ENCODE results near the gene DCP1B.

Gene DCP1B

DNA sequence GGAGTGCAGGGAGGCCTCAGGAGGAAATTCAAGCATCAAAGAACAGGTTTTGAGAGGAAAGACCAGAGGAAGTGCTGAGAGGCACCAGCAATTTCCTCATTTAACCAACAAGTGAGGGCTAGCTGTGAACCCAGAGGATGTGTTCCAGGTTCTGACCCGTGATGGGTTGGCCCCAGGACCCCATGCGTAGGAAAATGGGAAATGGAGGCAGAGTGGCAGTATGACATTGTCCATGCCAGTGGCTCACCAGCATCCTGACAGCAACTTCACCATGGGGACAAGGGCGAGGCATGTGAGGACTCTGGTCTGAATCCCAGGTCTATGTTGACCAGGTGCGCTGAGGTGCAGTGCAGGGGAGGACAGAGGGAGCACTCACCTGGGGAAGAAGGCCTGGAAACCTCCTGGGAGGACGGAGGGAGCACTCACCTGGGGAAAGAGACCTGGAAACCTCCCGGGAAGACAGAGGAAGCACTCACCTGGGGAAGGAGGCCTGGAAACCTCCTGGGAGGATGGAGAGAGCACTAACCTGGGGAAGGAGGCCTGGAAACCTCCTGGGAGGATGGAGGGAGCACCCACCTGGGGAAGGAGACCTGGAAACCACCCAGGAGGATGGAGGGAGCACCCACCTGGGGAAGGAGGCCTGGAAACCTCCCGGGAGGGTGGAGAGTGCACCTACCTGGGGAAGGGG is 79.1 kb downstream of the DCP1B start:
- H3K27ac ChIP-seq (ENCODE audit: low read depth in 2 of 2, low read length in 2 of 2) = no peak overlapping the region
- H3K9me3 ChIP-seq (ENCODE audit: control insufficient read depth in 2 of 2, low read length in 2 of 2) = no peaks in the 10 kb centered on the region
- H3K4me3 ChIP-seq (ENCODE audit: low read length in 2 of 2) = no peak overlapping the region
- peaks cover 0 to 2% of the 10 kb centered on the region in 2 donors for H3K27me3 ChIP-seq (ENCODE audit: control insufficient read depth in 2 of 2, insufficient read depth in 2 of 2, low read length in 2 of 2)
- no peaks in the 10 kb centered on the region for H3K36me3 ChIP-seq (ENCODE audit: control insufficient read depth in 2 of 2, insufficient read depth in 2 of 2, low read length in 2 of 2)
- H3K9ac ChIP-seq (ENCODE audit: low read depth in 1 of 2, low read length in 2 of 2) = no peak overlapping the region
- H3K4me1 ChIP-seq (ENCODE audit: control insufficient read depth in 2 of 2, insufficient read depth in 2 of 2, low read length in 2 of 2) = peaks cover 0 to 6% of the 10 kb centered on the region in 2 donors

DNA sequence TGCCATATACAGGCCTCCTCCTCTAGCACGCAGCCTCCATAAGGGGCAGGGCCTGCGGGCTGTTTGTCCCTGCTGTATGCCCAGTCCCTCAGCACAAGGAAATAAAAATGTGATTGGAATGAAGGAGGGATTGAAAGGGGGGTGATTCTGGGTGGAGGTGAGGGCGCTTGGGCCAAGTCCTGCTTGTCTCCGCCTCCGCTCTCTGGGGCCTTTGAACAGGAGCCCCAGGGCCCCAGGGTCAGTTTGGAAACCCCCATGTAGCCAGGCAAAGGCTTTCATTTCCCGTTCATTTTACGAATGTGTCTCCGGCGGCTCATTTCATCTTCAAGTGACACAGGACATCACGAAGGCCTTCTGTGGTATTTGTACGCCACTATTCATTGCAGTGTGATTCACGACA is 81.3 kb downstream of the DCP1B start:
- Histone ChIP-seq H3K27me3 (ENCODE audit: control insufficient read depth in 2 of 2, insufficient read depth in 2 of 2, low read length in 2 of 2) (peaks cover 0 to 2% of the 10 kb centered on the region in 2 donors), H3K4me1 (ENCODE audit: control insufficient read depth in 2 of 2, insufficient read depth in 2 of 2, low read length in 2 of 2) (peaks cover 0 to 6% of the 10 kb centered on the region in 2 donors), H3K9ac (ENCODE audit: low read depth in 1 of 2, low read length in 2 of 2) (no peak overlapping the region), H3K4me3 (ENCODE audit: low read length in 2 of 2) (no peak overlapping the region), H3K36me3 (ENCODE audit: control insufficient read depth in 2 of 2, insufficient read depth in 2 of 2, low read length in 2 of 2) (no peaks in the 10 kb centered on the region), H3K9me3 (ENCODE audit: control insufficient read depth in 2 of 2, low read length in 2 of 2) (no peaks in the 10 kb centered on the region), H3K27ac (ENCODE audit: low read depth in 2 of 2, low read length in 2 of 2) (no peak overlapping the region)

DNA sequence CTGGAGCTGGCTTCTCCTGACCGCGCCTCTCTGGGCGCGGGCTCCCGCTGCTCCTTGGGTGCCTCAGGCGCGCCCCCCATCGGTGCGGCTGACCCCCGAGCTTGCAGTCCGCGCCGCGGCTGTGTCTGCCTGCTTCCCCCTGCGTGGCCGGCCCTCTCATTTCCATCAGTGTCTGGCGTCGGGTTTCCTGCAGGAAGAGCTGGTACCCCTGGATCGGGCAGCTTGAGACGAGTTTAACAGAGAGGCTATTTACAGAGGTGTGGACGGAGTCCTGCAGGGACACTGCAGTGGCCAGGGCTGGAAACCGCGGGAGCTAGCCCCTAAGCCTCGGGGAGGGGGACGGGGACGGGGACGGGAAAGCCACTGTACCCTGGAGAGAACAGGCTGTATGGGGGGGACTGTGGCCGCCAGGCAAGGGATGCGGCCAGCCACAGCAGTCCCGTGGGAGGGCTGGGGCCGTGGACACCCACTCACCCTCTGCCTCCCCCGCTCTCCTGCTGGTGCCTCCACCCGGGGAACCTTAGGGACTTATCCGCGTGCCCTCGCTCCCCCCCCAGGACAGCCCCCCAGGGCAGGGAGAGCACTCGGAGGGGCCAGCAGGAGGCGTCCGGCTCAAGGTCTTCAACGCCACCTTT is 82.1 kb downstream of the DCP1B start:
- Histone ChIP-seq H3K4me3 (ENCODE audit: low read length in 2 of 2) (peak overlapping the region in 1 of 2 donors; percentile 61), H3K4me1 (ENCODE audit: control insufficient read depth in 2 of 2, insufficient read depth in 2 of 2, low read length in 2 of 2) (peaks cover 2 to 6% of the 10 kb centered on the region in 2 donors), H3K27me3 (ENCODE audit: control insufficient read depth in 2 of 2, insufficient read depth in 2 of 2, low read length in 2 of 2) (peaks cover 0 to 2% of the 10 kb centered on the region in 2 donors), H3K27ac (ENCODE audit: low read depth in 2 of 2, low read length in 2 of 2) (no peak overlapping the region), H3K9ac (ENCODE audit: low read depth in 1 of 2, low read length in 2 of 2) (no peak overlapping the region), H3K36me3 (ENCODE audit: control insufficient read depth in 2 of 2, insufficient read depth in 2 of 2, low read length in 2 of 2) (no peaks in the 10 kb centered on the region), H3K9me3 (ENCODE audit: control insufficient read depth in 2 of 2, low read length in 2 of 2) (no peaks in the 10 kb centered on the region)

DNA sequence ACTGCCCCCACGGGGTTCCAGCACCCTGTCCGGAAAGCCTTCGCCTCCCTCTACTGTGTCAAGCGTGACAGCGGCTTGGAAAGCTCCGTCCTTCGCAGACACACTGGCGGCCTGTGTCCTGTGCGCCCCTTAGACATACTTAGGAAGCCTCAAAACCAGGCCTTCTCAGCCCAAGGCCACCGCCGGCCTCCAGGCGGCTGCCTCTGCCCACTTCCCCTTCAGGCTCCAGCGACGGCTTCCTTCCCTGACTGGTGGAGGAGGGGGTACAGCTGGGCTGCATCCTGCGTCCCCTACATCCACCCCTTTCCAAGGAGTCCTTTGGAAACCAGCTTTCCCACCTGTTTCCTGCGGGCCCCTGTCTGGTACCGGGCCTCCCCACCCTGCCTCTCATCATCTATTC is 83.3 kb downstream of the DCP1B start:
- peak overlapping the region in 1 of 2 donors; percentile 48 for H3K4me3 ChIP-seq (ENCODE audit: low read length in 2 of 2)
- no peaks in the 10 kb centered on the region for H3K36me3 ChIP-seq (ENCODE audit: control insufficient read depth in 2 of 2, insufficient read depth in 2 of 2, low read length in 2 of 2)
- H3K27me3 ChIP-seq (ENCODE audit: control insufficient read depth in 2 of 2, insufficient read depth in 2 of 2, low read length in 2 of 2) = peaks cover 0 to 2% of the 10 kb centered on the region in 2 donors
- H3K27ac ChIP-seq (ENCODE audit: low read depth in 2 of 2, low read length in 2 of 2) = no peak overlapping the region
- H3K9me3 ChIP-seq (ENCODE audit: control insufficient read depth in 2 of 2, low read length in 2 of 2) = no peaks in the 10 kb centered on the region
- peaks cover 2 to 6% of the 10 kb centered on the region in 2 donors for H3K4me1 ChIP-seq (ENCODE audit: control insufficient read depth in 2 of 2, insufficient read depth in 2 of 2, low read length in 2 of 2)
- no peak overlapping the region for H3K9ac ChIP-seq (ENCODE audit: low read depth in 1 of 2, low read length in 2 of 2)

DNA sequence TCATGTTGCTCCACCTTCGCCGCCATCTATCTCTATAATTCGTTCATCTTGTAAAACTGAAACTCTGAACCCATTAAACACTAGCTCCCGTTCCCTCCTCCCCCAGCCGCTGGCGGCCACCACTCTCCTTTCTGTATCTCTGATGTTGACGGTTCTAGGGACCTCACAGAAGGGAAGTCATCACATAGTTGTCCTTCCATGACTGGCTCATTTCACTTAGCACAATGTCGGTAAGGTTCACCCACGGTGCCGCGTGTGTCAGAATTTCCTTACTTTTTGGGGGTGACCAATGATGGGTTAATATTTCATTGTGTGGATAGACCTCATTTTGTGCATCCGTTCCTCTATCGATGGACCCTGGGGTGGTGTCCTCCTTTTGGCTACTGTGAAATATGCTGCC is 83.8 kb downstream of the DCP1B start:
- H3K4me3 ChIP-seq (ENCODE audit: low read length in 2 of 2) = no peak overlapping the region
- H3K9me3 ChIP-seq (ENCODE audit: control insufficient read depth in 2 of 2, low read length in 2 of 2) = no peaks in the 10 kb centered on the region
- no peak overlapping the region for H3K9ac ChIP-seq (ENCODE audit: low read depth in 1 of 2, low read length in 2 of 2)
- H3K27ac ChIP-seq (ENCODE audit: low read depth in 2 of 2, low read length in 2 of 2) = no peak overlapping the region
- H3K27me3 ChIP-seq (ENCODE audit: control insufficient read depth in 2 of 2, insufficient read depth in 2 of 2, low read length in 2 of 2) = peaks cover 0 to 2% of the 10 kb centered on the region in 2 donors
- peaks cover 2 to 5% of the 10 kb centered on the region in 2 donors for H3K4me1 ChIP-seq (ENCODE audit: control insufficient read depth in 2 of 2, insufficient read depth in 2 of 2, low read length in 2 of 2)
- H3K36me3 ChIP-seq (ENCODE audit: control insufficient read depth in 2 of 2, insufficient read depth in 2 of 2, low read length in 2 of 2) = no peaks in the 10 kb centered on the region

DNA sequence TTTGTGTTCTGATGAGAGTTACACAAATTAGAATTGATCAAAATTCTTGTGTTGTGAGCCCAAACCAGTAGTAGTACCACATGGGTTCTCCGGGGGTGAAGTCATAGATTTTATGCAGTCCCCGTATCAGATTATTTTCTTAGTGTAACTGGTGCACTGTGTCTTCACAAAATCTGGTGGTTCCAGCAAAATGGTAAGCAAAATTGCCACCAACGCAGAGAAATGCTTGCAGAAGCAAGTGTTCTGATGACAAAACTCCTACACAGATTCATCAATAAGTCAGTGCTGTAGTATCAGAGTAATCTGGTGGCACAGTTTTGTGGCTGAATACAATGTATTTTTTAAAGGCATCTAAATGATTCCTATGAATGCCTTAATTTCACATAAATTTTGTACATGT is 84.5 kb downstream of the DCP1B start:
- Histone ChIP-seq H3K27ac (ENCODE audit: low read depth in 2 of 2, low read length in 2 of 2) (no peak overlapping the region), H3K9me3 (ENCODE audit: control insufficient read depth in 2 of 2, low read length in 2 of 2) (no peaks in the 10 kb centered on the region), H3K4me3 (ENCODE audit: low read length in 2 of 2) (no peak overlapping the region), H3K36me3 (ENCODE audit: control insufficient read depth in 2 of 2, insufficient read depth in 2 of 2, low read length in 2 of 2) (no peaks in the 10 kb centered on the region), H3K9ac (ENCODE audit: low read depth in 1 of 2, low read length in 2 of 2) (no peak overlapping the region), H3K4me1 (ENCODE audit: control insufficient read depth in 2 of 2, insufficient read depth in 2 of 2, low read length in 2 of 2) (peaks cover 2 to 3% of the 10 kb centered on the region in 2 donors), H3K27me3 (ENCODE audit: control insufficient read depth in 2 of 2, insufficient read depth in 2 of 2, low read length in 2 of 2) (peaks cover 0 to 2% of the 10 kb centered on the region in 2 donors)

DNA sequence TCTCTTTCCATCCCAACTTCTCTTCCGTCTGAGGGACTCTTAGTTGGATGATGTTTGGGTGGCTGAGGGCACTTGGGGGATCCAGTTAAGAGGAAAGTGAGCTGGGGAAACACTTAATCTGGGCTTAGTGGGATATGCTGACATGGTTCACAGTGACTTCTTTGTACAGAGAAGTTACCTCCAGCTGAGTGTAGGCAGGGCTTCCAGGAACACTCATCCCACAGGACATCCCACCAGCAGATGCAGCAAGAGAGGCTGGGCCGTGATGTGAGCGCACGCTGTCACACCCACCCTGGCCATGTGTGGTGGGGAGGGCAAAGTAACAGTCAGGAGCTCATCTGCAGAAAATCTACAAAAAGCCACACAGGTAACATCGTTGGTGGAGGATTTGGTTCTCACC is 85.0 kb downstream of the DCP1B start:
- Histone ChIP-seq H3K4me1 (ENCODE audit: control insufficient read depth in 2 of 2, insufficient read depth in 2 of 2, low read length in 2 of 2) (peaks cover 2 to 3% of the 10 kb centered on the region in 2 donors), H3K27ac (ENCODE audit: low read depth in 2 of 2, low read length in 2 of 2) (no peak overlapping the region), H3K36me3 (ENCODE audit: control insufficient read depth in 2 of 2, insufficient read depth in 2 of 2, low read length in 2 of 2) (no peaks in the 10 kb centered on the region), H3K4me3 (ENCODE audit: low read length in 2 of 2) (no peak overlapping the region), H3K27me3 (ENCODE audit: control insufficient read depth in 2 of 2, insufficient read depth in 2 of 2, low read length in 2 of 2) (no peaks in the 10 kb centered on the region), H3K9me3 (ENCODE audit: control insufficient read depth in 2 of 2, low read length in 2 of 2) (no peaks in the 10 kb centered on the region), H3K9ac (ENCODE audit: low read depth in 1 of 2, low read length in 2 of 2) (no peak overlapping the region)

DNA sequence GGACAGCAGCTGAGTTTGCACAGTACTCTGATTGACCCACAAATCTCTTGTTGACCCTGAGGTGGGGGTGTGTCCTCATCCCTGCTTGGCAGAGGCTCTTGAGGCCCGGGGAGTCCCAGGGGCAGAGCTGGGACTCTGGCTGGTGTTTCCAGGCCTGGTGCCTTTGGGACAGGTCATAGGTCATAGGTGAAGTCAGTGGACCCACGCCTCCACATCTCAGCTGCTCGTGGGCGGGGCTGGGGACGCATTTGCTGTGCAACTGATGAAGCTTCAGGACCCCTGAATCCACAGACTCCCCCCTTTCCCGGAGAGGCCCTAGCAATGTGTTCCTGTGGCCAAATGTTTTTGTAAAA is 85.4 kb downstream of the DCP1B start:
- Histone ChIP-seq H3K4me1 (ENCODE audit: control insufficient read depth in 2 of 2, insufficient read depth in 2 of 2, low read length in 2 of 2) (peaks cover 2 to 3% of the 10 kb centered on the region in 2 donors), H3K27me3 (ENCODE audit: control insufficient read depth in 2 of 2, insufficient read depth in 2 of 2, low read length in 2 of 2) (no peaks in the 10 kb centered on the region), H3K4me3 (ENCODE audit: low read length in 2 of 2) (peak overlapping the region in 1 of 2 donors; percentile 44), H3K9me3 (ENCODE audit: control insufficient read depth in 2 of 2, low read length in 2 of 2) (no peaks in the 10 kb centered on the region), H3K27ac (ENCODE audit: low read depth in 2 of 2, low read length in 2 of 2) (peak overlapping the region in 1 of 2 donors; percentile 9), H3K9ac (ENCODE audit: low read depth in 1 of 2, low read length in 2 of 2) (no peak overlapping the region), H3K36me3 (ENCODE audit: control insufficient read depth in 2 of 2, insufficient read depth in 2 of 2, low read length in 2 of 2) (no peaks in the 10 kb centered on the region)

DNA sequence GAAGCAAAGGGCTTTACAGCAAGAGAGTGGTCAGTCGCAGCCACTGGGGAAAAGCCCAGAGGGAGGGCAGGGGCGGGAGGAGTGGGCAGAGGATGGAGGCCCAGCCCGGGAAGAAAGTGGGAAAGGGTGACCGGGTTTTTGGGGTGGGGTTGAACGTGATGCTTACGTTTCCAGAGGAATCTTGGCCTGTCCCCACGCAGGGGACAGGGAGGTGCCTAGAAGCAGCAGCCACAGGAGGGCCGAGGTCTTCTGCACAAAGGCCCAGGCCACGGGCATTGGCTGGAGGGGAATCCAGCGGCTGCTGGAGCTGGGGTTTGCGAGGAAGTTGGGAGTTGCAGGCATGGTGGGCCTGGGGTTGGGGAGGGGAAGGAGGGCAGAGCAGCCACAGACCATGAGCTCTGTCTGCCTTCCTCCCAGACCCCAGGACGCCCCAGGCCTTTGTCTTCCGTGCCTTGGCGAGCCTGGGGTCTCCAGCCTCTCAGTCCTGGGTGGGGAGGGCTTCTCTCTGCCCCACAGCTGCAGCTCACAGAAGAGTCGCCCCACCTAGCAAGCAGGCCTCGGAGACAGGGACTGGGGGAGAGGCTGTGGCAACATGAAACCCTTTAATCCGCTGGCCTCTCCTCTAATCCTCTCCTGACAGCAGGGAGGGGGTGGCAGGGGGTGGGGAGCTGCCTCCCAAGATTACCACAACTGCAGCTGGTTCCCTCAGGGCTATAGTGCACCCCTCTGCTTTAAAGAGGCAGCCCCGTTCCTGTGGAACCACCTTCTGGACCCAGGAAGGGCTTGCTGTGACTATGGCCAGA is 86.0 kb downstream of the DCP1B start, which contains the start of gene CACNA2D4:
CACNA2D4 (minus strand) TSS at position 572 of the 803 bp plus-strand sequence; CDS start at position 393, 179 bp downstream.
- peaks cover 2 to 3% of the 10 kb centered on the region in 2 donors for H3K4me1 ChIP-seq (ENCODE audit: control insufficient read depth in 2 of 2, insufficient read depth in 2 of 2, low read length in 2 of 2)
- peak within 1 kb of the TSS in 1 of 2 donors; percentile 44 for H3K4me3 ChIP-seq (ENCODE audit: low read length in 2 of 2)
- peak within 1 kb of the TSS; percentile 1 to 34 for H3K9ac ChIP-seq (ENCODE audit: low read depth in 1 of 2, low read length in 2 of 2)
- no peaks in the 10 kb centered on the region for H3K36me3 ChIP-seq (ENCODE audit: control insufficient read depth in 2 of 2, insufficient read depth in 2 of 2, low read length in 2 of 2)
- peak within 1 kb of the TSS; percentile 54 to 64 for H3K27ac ChIP-seq (ENCODE audit: low read depth in 2 of 2, low read length in 2 of 2)
- H3K27me3 ChIP-seq (ENCODE audit: control insufficient read depth in 2 of 2, insufficient read depth in 2 of 2, low read length in 2 of 2) = no peaks in the 10 kb centered on the region
- H3K9me3 ChIP-seq (ENCODE audit: control insufficient read depth in 2 of 2, low read length in 2 of 2) = no peaks in the 10 kb centered on the region
